Sigmoid colon (tissue), 7 donors: ENCODE measurements around the gene THUMPD1. TPM values are rescaled to one million over a fixed set of nuclear protein-coding genes. Genes with fewer than 3 reads are reported as not detected.

Experiments used
- DNase-seq: peaks from one replicate; pipeline ENCODE4 v3.0.0-alpha.2; 2019
- H3K27ac ChIP-seq, 4 donors: fragments of 200-600 bp; sonication (generic); one replicate each; pipeline ENCODE4 v1.5.1; 2016 to 2019; ENCODE audit warnings: mild to moderate bottlenecking in 1 of 4
- H3K27me3 ChIP-seq, 3 donors: fragments of 200-600 bp; sonication (generic); one replicate each; pipeline ENCODE4 v1.5.1; 2019; ENCODE audit warnings: mild to moderate bottlenecking in 1 of 3
- H3K36me3 ChIP-seq, 4 donors: fragments of 200-600 bp; sonication (generic); one replicate each; pipeline ENCODE4 v1.5.1; 2016 to 2019
- H3K4me1 ChIP-seq, 4 donors: fragments of 200-600 bp; sonication (generic); one replicate each; pipeline ENCODE4 v1.5.1; 2017 to 2019
- H3K4me3 ChIP-seq, 4 donors: fragments of 200-600 bp; sonication (generic); one replicate each; pipeline ENCODE4 v1.5.1; 2017 to 2019; ENCODE audit warnings: mild to moderate bottlenecking in 2 of 4, moderate library complexity in 1 of 4
- H3K9me3 ChIP-seq, 4 donors: fragments of 200-600 bp in 3 of 4; sonication (generic) in 3 of 4; one replicate each; pipeline versions ENCODE4 v1.5.1 to v1.6.1; 2013 to 2019
- EP300 ChIP-seq, 4 donors: sonication (generic); formaldehyde crosslinking; IDR thresholded peaks; one replicate each; pipeline ENCODE4 v1.6.1; 2017; ENCODE audit warnings: antibody characterized with exemption in 4 of 4
- POLR2A ChIP-seq, 2 donors: fragments of 450-650 bp; IDR thresholded peaks; one replicate each; pipeline ENCODE4 v1.6.1; 2016; ENCODE audit warnings: antibody characterized with exemption in 2 of 2, mild to moderate bottlenecking in 2 of 2, moderate library complexity in 2 of 2
- WGBS, 2 donors: extraction: QIAGEN DNeasy Blood & Tissue Kit; methylation state at CpG; one replicate each; pipeline ENCODE4 v1.1.7; 2013; 5-methylcytosine and 5-hydroxymethylcytosine counted together
- intact Hi-C: fragments of 100-400 bp; cut with DNase I; formaldehyde crosslinking; loops from one replicate; pipeline ENCODE4 v1.15.1; 2023
- polyA plus RNA-seq, 3 donors: library from polyadenylated mRNA; stranded (reverse); fragments of 200-250 nt; gene quantifications; one replicate each; pipeline ENCODE4 v1.2.3, GENCODE V29; 2013
- small RNA-seq, 3 donors: library from RNA; depleted of rRNA; stranded (forward); fragments of <200 nt; gene quantifications; one replicate each; pipeline ENCODE3, GENCODE V24; 2016
- total RNA-seq, 4 donors: library from RNA; depleted of rRNA; stranded (reverse); fragments of >200 nt; gene quantifications; one replicate each; pipeline ENCODE4 v1.1.0, GENCODE V29; 2016
- donor health status: healthy with polysubstance abuse.
- donor health status: Bipolar disorder and iron deficiency.
- donor health status: healthy.

The THUMPD1 gene
- total and polyA plus RNA-seq, 7 donors = 12.0 to 115 (median 59.3) TPM

- intact Hi-C loops = no loop called here
- WGBS, 2 donors = 70 to 87% methylated on average over 1 of the region's 1 CpG
- TF ChIP-seq POLR2A (IDR thresholded peaks at IDR 0.05) (no peak), EP300 (IDR thresholded peaks at IDR 0.05) (no peak)
Measured at GRCh38 chr16:20683812-20684211, 57.8 kb downstream of the THUMPD1 start.

More at GRCh38 chr16:20683812-20684211, 57.8 kb downstream of the THUMPD1 start:
- H3K4me1 ChIP-seq = no peaks in the 10 kb centered on the region
- H3K4me3 ChIP-seq = no peak overlapping the region
- H3K36me3 ChIP-seq = no peaks in the 10 kb centered on the region
- H3K9me3 ChIP-seq = no peaks in the 10 kb centered on the region
- no peaks in the 10 kb centered on the region for H3K27me3 ChIP-seq
- H3K27ac ChIP-seq = no peak overlapping the region
- DNase-seq = no peak

Small RNA genes lying within 50 kb of the gene (small RNA-seq; reads per million reads assigned to genes)
- gene RNU6-944P = 0 to 0.11 (median 0) reads per million in 3 donors

Other genes starting within 250 kb of the THUMPD1 start
- gene ACSM2B, start 165.5 kb downstream of the THUMPD1 start, total RNA-seq = under 1 TPM in 1 of 4 donors, not detected in 3; 0.14 TPM
- under 1 TPM in 1 of 3 donors, not detected in 2; 0.03 TPM for gene ACSM2B, start 165.5 kb downstream of the THUMPD1 start, polyA plus RNA-seq
- 1 to 10 TPM in 3 of 4 donors, under 1 TPM in 1; 0.71 to 2.4 (median 1.8) TPM for gene ACSM1, start 44.1 kb downstream of the THUMPD1 start, total RNA-seq
- 1 to 10 TPM in 1 of 3 donors, under 1 TPM in 2; 0.41 to 1.2 (median 0.69) TPM for gene ACSM1, start 44.1 kb downstream of the THUMPD1 start, polyA plus RNA-seq
- 10 to 100 TPM; 12.5 to 22.7 (median 15.6) TPM for gene ACSM3, start 22.2 kb upstream of the THUMPD1 start, total RNA-seq
- gene ACSM3, start 22.2 kb upstream of the THUMPD1 start, polyA plus RNA-seq = 10 to 100 TPM; 14.1 to 25.7 (median 16.2) TPM
- gene ERI2, start 64.7 kb upstream of the THUMPD1 start, total RNA-seq = 10 to 100 TPM in 3 of 4 donors, 1 to 10 TPM in 1; 7.2 to 19.3 (median 16.6) TPM
- gene ERI2, start 64.7 kb upstream of the THUMPD1 start, polyA plus RNA-seq = 10 to 100 TPM in 2 of 3 donors, 1 to 10 TPM in 1; 8.4 to 24.3 (median 12.8) TPM
- gene REXO5, start 64.7 kb upstream of the THUMPD1 start, total RNA-seq = 1 to 10 TPM; 1.8 to 7.5 (median 3.0) TPM
- gene REXO5, start 64.7 kb upstream of the THUMPD1 start, polyA plus RNA-seq = 1 to 10 TPM; 1.2 to 2.9 (median 1.2) TPM
- gene DCUN1D3, start 158.5 kb upstream of the THUMPD1 start, total RNA-seq = 10 to 100 TPM; 10.8 to 21.6 (median 16.2) TPM
- gene DCUN1D3, start 158.5 kb upstream of the THUMPD1 start, polyA plus RNA-seq = 1 to 10 TPM; 3.0 to 5.0 (median 3.9) TPM
- gene LYRM1, start 159.0 kb upstream of the THUMPD1 start, total RNA-seq = 10 to 100 TPM; 38.5 to 85.6 (median 53.4) TPM
- gene LYRM1, start 159.0 kb upstream of the THUMPD1 start, polyA plus RNA-seq = 10 to 100 TPM; 31.2 to 43.7 (median 34.8) TPM